Hepatocyte (in vitro differentiated cells): ENCODE measurements around the gene RAP1GDS1. TPM values are rescaled to one million over a fixed set of nuclear protein-coding genes. Genes with fewer than 3 reads are reported as not detected.

Source experiments
- DNase-seq: peaks from one replicate; pipeline ENCODE4 v3.0.0-alpha.2; 2016; ENCODE audit warnings: low spot score
- H2AFZ ChIP-seq: fragments of 200-600 bp; sonication (generic); 2 replicates; pipeline ENCODE4 v1.6.0; 2016; ENCODE audit warnings: antibody characterized with exemption, mild to moderate bottlenecking
- H3K27ac ChIP-seq: fragments of 200-600 bp; sonication (generic); 2 replicates; pipeline ENCODE4 v1.5.1; 2016; ENCODE audit warnings: mild to moderate bottlenecking
- H3K27me3 ChIP-seq: fragments of 200-600 bp; sonication (generic); 2 replicates; pipeline ENCODE4 v1.6.1; 2016
- H3K36me3 ChIP-seq: fragments of 200-600 bp; sonication (generic); replicated peaks from 2 replicates; pipeline ENCODE4 v1.5.1; 2016; ENCODE audit warnings: low read depth; ENCODE audit not compliant: insufficient read depth
- H3K4me1 ChIP-seq: fragments of 200-600 bp; sonication (generic); 2 replicates; pipeline ENCODE4 v1.5.1; 2016; ENCODE audit warnings: mild to moderate bottlenecking, moderate library complexity; ENCODE audit not compliant: insufficient read depth
- H3K4me2 ChIP-seq: fragments of 200-600 bp; sonication (generic); 2 replicates; pipeline ENCODE4 v1.6.0; 2016
- H3K4me3 ChIP-seq: fragments of 200-600 bp; sonication (generic); 2 replicates; pipeline ENCODE4 v1.5.1; 2016; ENCODE audit warnings: mild to moderate bottlenecking
- H3K79me2 ChIP-seq: fragments of 200-600 bp; sonication (generic); 2 replicates; pipeline ENCODE4 v1.6.0; 2017; ENCODE audit warnings: mild to moderate bottlenecking
- H3K9me2 ChIP-seq: fragments of 200-600 bp; sonication (generic); replicated peaks from 2 replicates; pipeline ENCODE4 v1.6.0; 2017; ENCODE audit warnings: mild to moderate bottlenecking; ENCODE audit not compliant: insufficient read depth
- H3K9me3 ChIP-seq: fragments of 200-600 bp; sonication (generic); 2 replicates; pipeline ENCODE4 v1.5.1; 2016; ENCODE audit warnings: low read depth, mild to moderate bottlenecking
- H4K20me1 ChIP-seq: fragments of 200-600 bp; sonication (generic); 2 replicates; pipeline ENCODE4 v1.6.0; 2016; ENCODE audit warnings: mild to moderate bottlenecking; ENCODE audit not compliant: insufficient read depth, poor library complexity, severe bottlenecking
- CTCF ChIP-seq: fragments of 200-600 bp; sonication (generic); IDR thresholded peaks from 2 replicates; pipeline ENCODE4 v1.5.1; 2016; ENCODE audit warnings: antibody characterized with exemption, mild to moderate bottlenecking; ENCODE audit not compliant: poor library complexity
- EZH2 ChIP-seq: fragments of 200-600 bp; sonication (generic); IDR thresholded peaks from 2 replicates; pipeline ENCODE4 v1.6.1; 2016; ENCODE audit warnings: antibody characterized with exemption, mild to moderate bottlenecking, borderline replicate concordance
- EZH2phosphoT487 ChIP-seq: fragments of 200-600 bp; sonication (generic); IDR thresholded peaks from one replicate; pipeline ENCODE4 v1.6.1; 2018; ENCODE audit warnings: antibody characterized with exemption, mild to moderate bottlenecking, low read depth, moderate library complexity; ENCODE audit not compliant: unreplicated experiment, severe bottlenecking
- WGBS: methylation state at CpG from one replicate; pipeline ENCODE4 v1.1.6; 2016; ENCODE audit warnings: low lambda C conversion rate; ENCODE audit errors: missing lambda C conversion rate; 5-methylcytosine and 5-hydroxymethylcytosine counted together
- polyA plus RNA-seq: library from polyadenylated mRNA; unstranded; fragments of >200 nt; fragmentation: Nextera tagmentation; extraction: Ambion mirVana; gene quantifications from 2 replicates; pipeline ENCODE4 v1.2.1, GENCODE V29; 2016
- total RNA-seq: library from RNA; depleted of rRNA; stranded (reverse); fragments of >200 nt; gene quantifications from 2 replicates; pipeline ENCODE4 v1.2.3, GENCODE V29; 2014

The RAP1GDS1 gene
- total and polyA plus RNA-seq, 2 experiments from 2014 or later = 25.3 to 42.7 TPM

- Histone ChIP-seq H3K27me3 (no peaks in the 10 kb centered on the region), H3K27ac (no peak overlapping the region), H3K4me3 (no peak overlapping the region), H3K36me3 (no peaks in the 10 kb centered on the region), H2AFZ (no peak overlapping the region), H3K9me2 (no peaks in the 10 kb centered on the region), H3K4me2 (no peak overlapping the region), H4K20me1 (no peaks in the 10 kb centered on the region), H3K4me1 (no peaks in the 10 kb centered on the region), H3K9me3 (no peaks in the 10 kb centered on the region), H3K79me2 (no peaks in the 10 kb centered on the region)
- 89% methylated on average over 5 of the region's 5 CpGs for WGBS
- TF ChIP-seq CTCF = no peak
- TF ChIP-seq EZH2phosphoT487 = no peak
- no peak for TF ChIP-seq EZH2
- DNase-seq = no peak
Measured at GRCh38 chr4:98374643-98375042, 113.5 kb downstream of the RAP1GDS1 start.

DNA sequence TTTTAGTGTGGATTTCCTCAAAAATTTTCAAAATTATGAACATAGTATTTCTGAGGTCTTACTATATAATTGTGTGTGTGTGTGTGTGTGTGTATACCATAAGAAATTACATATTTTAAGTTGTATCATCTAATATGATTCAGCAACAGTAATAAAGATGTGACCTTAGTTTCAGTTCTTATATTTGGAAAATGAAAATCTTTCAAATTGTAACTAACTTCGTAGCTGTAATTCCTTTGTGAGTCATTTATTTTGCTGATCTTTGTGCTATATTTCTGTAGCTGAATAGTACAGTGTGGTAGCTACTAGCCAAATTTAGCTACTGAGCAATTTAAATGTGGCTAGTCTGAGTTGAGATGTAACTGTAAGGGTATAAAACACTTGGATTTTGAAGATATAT is 116.4 kb downstream of the RAP1GDS1 start:
- H3K27ac ChIP-seq = no peak overlapping the region
- no peak overlapping the region for H2AFZ ChIP-seq
- no peak for DNase-seq
- H3K4me2 ChIP-seq = no peak overlapping the region
- H3K27me3 ChIP-seq = no peaks in the 10 kb centered on the region
- no peak for TF ChIP-seq CTCF
- no peak for TF ChIP-seq EZH2phosphoT487
- no peak for TF ChIP-seq EZH2
- WGBS = 74% methylated on average over 1 of the region's 1 CpG
- no peaks in the 10 kb centered on the region for H3K4me1 ChIP-seq
- H3K9me3 ChIP-seq = no peaks in the 10 kb centered on the region
- no peak overlapping the region for H3K4me3 ChIP-seq
- no peaks in the 10 kb centered on the region for H3K9me2 ChIP-seq
- H4K20me1 ChIP-seq = no peaks in the 10 kb centered on the region
- H3K36me3 ChIP-seq = no peaks in the 10 kb centered on the region
- no peaks in the 10 kb centered on the region for H3K79me2 ChIP-seq

DNA sequence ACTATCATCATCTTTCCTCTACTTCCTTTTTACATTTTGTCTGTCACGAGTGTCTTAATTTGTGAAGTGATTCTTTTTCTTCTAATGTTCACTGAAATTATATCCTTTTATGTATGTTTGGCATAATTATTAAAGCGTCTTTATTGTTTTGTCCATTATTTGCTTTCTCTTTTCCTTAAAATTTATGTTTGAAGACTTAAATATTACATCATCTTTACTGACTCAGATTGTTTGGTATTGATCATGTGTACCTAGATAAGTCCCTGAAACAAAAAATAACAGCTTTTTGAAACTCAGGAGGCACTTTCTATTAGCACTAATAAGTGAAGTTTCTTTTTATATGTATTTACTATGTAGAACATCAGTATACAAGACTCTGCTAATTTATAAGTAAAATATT is 120.1 kb downstream of the RAP1GDS1 start:
- no peak overlapping the region for H3K4me3 ChIP-seq
- no peaks in the 10 kb centered on the region for H3K9me3 ChIP-seq
- H3K4me2 ChIP-seq = no peak overlapping the region
- DNase-seq = no peak
- H3K79me2 ChIP-seq = no peaks in the 10 kb centered on the region
- H3K36me3 ChIP-seq = no peaks in the 10 kb centered on the region
- no peaks in the 10 kb centered on the region for H3K4me1 ChIP-seq
- no peaks in the 10 kb centered on the region for H3K27me3 ChIP-seq
- H3K9me2 ChIP-seq = no peaks in the 10 kb centered on the region
- WGBS = 86% methylated on average over 2 of the region's 2 CpGs
- no peak overlapping the region for H2AFZ ChIP-seq
- H3K27ac ChIP-seq = no peak overlapping the region
- TF ChIP-seq EZH2 (no peak), CTCF (no peak)
- no peaks in the 10 kb centered on the region for H4K20me1 ChIP-seq

DNA sequence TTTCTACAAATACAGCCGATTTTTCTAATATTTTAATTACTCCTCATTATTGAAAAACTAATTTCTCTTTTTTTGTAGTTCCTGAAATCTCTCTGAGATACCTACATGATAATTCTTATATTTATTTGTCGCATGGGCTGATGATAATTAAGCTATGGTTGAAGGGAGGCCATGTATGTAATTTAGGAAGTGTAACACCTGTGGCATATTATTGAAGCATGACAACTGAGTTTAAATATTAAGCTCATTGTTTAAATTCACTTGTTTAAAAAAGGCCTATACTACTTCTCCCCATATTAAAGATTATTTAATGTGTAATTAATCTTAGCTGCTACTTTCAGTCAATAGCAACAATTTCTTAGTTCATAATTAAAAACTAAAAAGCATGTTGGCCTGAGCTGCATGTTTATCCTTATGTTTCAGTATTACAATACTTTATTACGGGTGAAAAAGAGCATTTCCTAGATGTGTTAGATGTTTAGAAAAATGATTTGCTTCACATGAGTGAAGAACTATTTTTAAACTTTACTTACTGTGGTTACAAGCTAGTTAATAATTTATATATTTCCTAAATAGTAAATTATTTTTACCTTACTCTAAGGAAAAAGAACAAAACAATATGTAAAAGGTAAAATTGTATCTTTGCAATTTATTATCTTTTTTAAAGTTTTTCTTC is 122.4 kb downstream of the RAP1GDS1 start:
- H4K20me1 ChIP-seq = no peaks in the 10 kb centered on the region
- H3K27me3 ChIP-seq = no peaks in the 10 kb centered on the region
- no peaks in the 10 kb centered on the region for H3K36me3 ChIP-seq
- no peak for TF ChIP-seq EZH2phosphoT487
- TF ChIP-seq CTCF = no peak
- TF ChIP-seq EZH2 = no peak
- H3K4me1 ChIP-seq = no peaks in the 10 kb centered on the region
- H2AFZ ChIP-seq = no peak overlapping the region
- whole genome bisulfite sequencing = 88% methylated on average over 3 of the region's 3 CpGs
- H3K4me3 ChIP-seq = no peak overlapping the region
- H3K9me2 ChIP-seq = no peaks in the 10 kb centered on the region
- no peaks in the 10 kb centered on the region for H3K9me3 ChIP-seq
- no peak overlapping the region for H3K27ac ChIP-seq
- DNase-seq = no peak
- no peak overlapping the region for H3K4me2 ChIP-seq
- no peaks in the 10 kb centered on the region for H3K79me2 ChIP-seq
